Mesothelial cell of epicardium (in vitro differentiated cells): Measurements from ENCODE around the gene MIOX. TPM values are rescaled to one million over a fixed set of nuclear protein-coding genes. Genes with fewer than 3 reads are reported as not detected.

Experiments used
- DNase-seq, 2 experiments: peaks; one replicate each; pipeline ENCODE4 v3.0.0; 2021; ENCODE audit warnings: low spot score in 2 of 2; ENCODE audit not compliant: unreplicated experiment in 2 of 2
- H3K27ac Mint-ChIP-seq: 2 replicates; pipeline ENCODE4 v1.8.0; 2021; ENCODE audit warnings: mixed read lengths
- H3K27me3 Mint-ChIP-seq: 2 replicates; pipeline ENCODE4 v1.8.0; 2021; ENCODE audit warnings: low read depth, mixed read lengths
- H3K36me3 Mint-ChIP-seq: 2 replicates; pipeline ENCODE4 v1.8.0; 2021; ENCODE audit warnings: mixed read lengths
- H3K4me1 Mint-ChIP-seq: 2 replicates; pipeline ENCODE4 v1.8.0; 2021; ENCODE audit warnings: mixed read lengths
- H3K4me3 Mint-ChIP-seq: 2 replicates; pipeline ENCODE4 v1.8.0; 2021; ENCODE audit warnings: mild to moderate bottlenecking, moderate library complexity, mixed read lengths
- H3K9me3 Mint-ChIP-seq: 2 replicates; pipeline ENCODE4 v1.8.0; 2021; ENCODE audit warnings: mixed read lengths
- CTCF ChIP-seq: fragments of 200-600 bp; sonication (generic); IDR thresholded peaks from one replicate; pipeline ENCODE4 v1.5.0; 2021; ENCODE audit warnings: antibody characterized with exemption; ENCODE audit not compliant: unreplicated experiment
- total RNA-seq: library from RNA; stranded (reverse); gene quantifications from 3 replicates; pipeline ENCODE4 v1.2.1, GENCODE V29; 2021

MIOX gene
- total RNA-seq, 1 donor from 2014 or later, result 0.34 TPM

GRCh38 chr22:50488006-50488677 is 1.5 kb downstream of the MIOX start:
- Mint-ChIP-seq H3K36me3 (no peaks in the 10 kb centered on the region), H3K4me3 (no peak overlapping the region), H3K27me3 (peaks cover 15% of the 10 kb centered on the region), H3K27ac (no peak overlapping the region), H3K4me1 (no peaks in the 10 kb centered on the region), H3K9me3 (no peaks in the 10 kb centered on the region)
- TF ChIP-seq CTCF, result no peak
- DNase-seq, result no peak

GRCh38 chr22:50488886-50489285 is 2.2 kb downstream of the MIOX start:
- no peak for TF ChIP-seq CTCF
- Mint-ChIP-seq H3K4me3 (no peak overlapping the region), H3K27me3 (peaks cover 13% of the 10 kb centered on the region), H3K4me1 (no peaks in the 10 kb centered on the region), H3K9me3 (no peaks in the 10 kb centered on the region), H3K36me3 (no peaks in the 10 kb centered on the region), H3K27ac (no peak overlapping the region)
- DNase-seq, result no peak

GRCh38 chr22:50489363-50490243 is 2.9 kb downstream of the MIOX start:
- no peaks in the 10 kb centered on the region for H3K4me1 Mint-ChIP-seq
- DNase-seq, result no peak
- H3K27me3 Mint-ChIP-seq, result peaks cover 10% of the 10 kb centered on the region
- no peak overlapping the region for H3K27ac Mint-ChIP-seq
- H3K9me3 Mint-ChIP-seq, result no peaks in the 10 kb centered on the region
- no peak overlapping the region for H3K4me3 Mint-ChIP-seq
- no peak for TF ChIP-seq CTCF
- no peaks in the 10 kb centered on the region for H3K36me3 Mint-ChIP-seq

GRCh38 chr22:50490531-50491308 is 4.1 kb downstream of the MIOX start:
- Mint-ChIP-seq H3K27ac (no peak overlapping the region), H3K36me3 (no peaks in the 10 kb centered on the region), H3K9me3 (no peaks in the 10 kb centered on the region), H3K4me3 (no peak overlapping the region), H3K4me1 (no peaks in the 10 kb centered on the region), H3K27me3 (peaks cover 5% of the 10 kb centered on the region)
- DNase-seq, result no peak
- TF ChIP-seq CTCF, result no peak

GRCh38 chr22:50497093-50497492 is 10.4 kb downstream of the MIOX start:
- no peaks in the 10 kb centered on the region for H3K27me3 Mint-ChIP-seq
- H3K27ac Mint-ChIP-seq, result no peak overlapping the region
- no peak overlapping the region for H3K4me3 Mint-ChIP-seq
- peaks cover 2% of the 10 kb centered on the region for H3K4me1 Mint-ChIP-seq
- no peaks in the 10 kb centered on the region for H3K36me3 Mint-ChIP-seq
- TF ChIP-seq CTCF, result no peak
- H3K9me3 Mint-ChIP-seq, result no peaks in the 10 kb centered on the region
- no peak for DNase-seq
